CD4-positive, alpha-beta T cell (primary cell): ENCODE results near the gene RCOR2. TPM values are rescaled to one million over a fixed set of nuclear protein-coding genes. Genes with fewer than 3 reads are reported as not detected.

Experiments used
- ATAC-seq: fragments of 200-7000 bp; cut with Tn5 transposase; one replicate; pipeline ENCODE4 v1.10.0; 2022; ENCODE audit warnings: mild to moderate bottlenecking; ENCODE audit not compliant: poor library complexity
- CTCF ChIA-PET: fragments of 350-600 bp; sonication (Branson Sonifier 250); formaldehyde crosslinking; loops from one replicate; lab custom pipeline; 2021; ENCODE audit warnings: antibody characterized with exemption, inconsistent platforms; lab: Charles Lee
- POLR2A ChIA-PET: fragments of 350-600 bp; sonication (Branson Sonifier 250); formaldehyde crosslinking; loops from one replicate; lab custom pipeline; 2021; ENCODE audit warnings: antibody characterized with exemption, inconsistent platforms; lab: Charles Lee
- DNase-seq, 14 experiments: peaks; one replicate each; pipeline ENCODE4 v3.0.0-alpha.2; 2013 to 2020; ENCODE audit warnings: mixed read lengths in 2 of 14
- H3K27ac ChIP-seq, 2 donors: one replicate each; pipeline versions ENCODE4 v1.5.1 to v1.7.0; 2013; ENCODE audit warnings: low read length in 2 of 2, low read depth in 1 of 2, mild to moderate bottlenecking in 1 of 2
- H3K27me3 ChIP-seq, 2 experiments: 1 replicate in 1 of 2; 2 replicates in 1 of 2; pipeline versions ENCODE4 v1.6.1 to v1.7.0; 2013; ENCODE audit warnings: low read length in 2 of 2, control low read depth in 1 of 2, mild to moderate bottlenecking in 1 of 2, moderate library complexity in 1 of 2; ENCODE audit not compliant: insufficient read depth in 2 of 2, control insufficient read depth in 1 of 2
- H3K36me3 ChIP-seq: one replicate; pipeline ENCODE4 v1.6.1; 2013; ENCODE audit warnings: low read length, control low read depth; ENCODE audit not compliant: insufficient read depth
- H3K4me1 ChIP-seq: one replicate; pipeline ENCODE4 v1.6.1; 2013; ENCODE audit warnings: low read length, control low read depth; ENCODE audit not compliant: insufficient read depth
- H3K4me3 ChIP-seq: one replicate; pipeline ENCODE4 v1.5.1; 2013; ENCODE audit warnings: mild to moderate bottlenecking, low read length, moderate library complexity
- H3K9me3 ChIP-seq, 2 experiments: 1 replicate in 1 of 2; 2 replicates in 1 of 2; pipeline versions ENCODE4 v1.6.1 to v1.7.0; 2013; ENCODE audit warnings: low read length in 2 of 2, mild to moderate bottlenecking in 2 of 2, control low read depth in 1 of 2, moderate library complexity in 1 of 2; ENCODE audit not compliant: control insufficient read depth in 1 of 2, insufficient read depth in 1 of 2
- H3K27ac Mint-ChIP-seq: one replicate; pipeline ENCODE4 v1.8.0; 2020; ENCODE audit warnings: mixed read lengths
- H3K27me3 Mint-ChIP-seq: one replicate; pipeline ENCODE4 v1.8.0; 2021; ENCODE audit warnings: mixed read lengths
- H3K36me3 Mint-ChIP-seq: one replicate; pipeline ENCODE4 v1.8.0; 2021; ENCODE audit warnings: low read depth, mixed read lengths
- H3K4me1 Mint-ChIP-seq: one replicate; pipeline ENCODE4 v1.8.0; 2021; ENCODE audit warnings: low read depth, mixed read lengths
- H3K4me3 Mint-ChIP-seq: one replicate; pipeline ENCODE4 v1.8.0; 2020; ENCODE audit warnings: mild to moderate bottlenecking, mixed read lengths
- H3K9me3 Mint-ChIP-seq: one replicate; pipeline ENCODE4 v1.8.0; 2020; ENCODE audit warnings: mixed read lengths
- intact Hi-C, 2 experiments: fragments of 100-400 bp; cut with DNase I in 1 of 2; cut with micrococcal nuclease in 1 of 2; formaldehyde crosslinking; loops; one replicate each; pipeline versions ENCODE4 v1.15.1 to v1.9.0; 2023 to 2025; cut with DNase I, micrococcal nuclease
- total RNA-seq, 174 experiments: library from RNA in 2 of 174; stranded (reverse) in 2 of 174; gene quantifications; one replicate each; pipeline ENCODE4 v1.2.3 and lab custom pipeline; 2021 to 2026
- TF ChIP-seq, protein P1 (sequence below): fragments of 200-600 bp; IDR thresholded peaks from one replicate; pipeline ENCODE4 v1.8.0; 2022; ENCODE audit warnings: antibody characterized with exemption, mild to moderate bottlenecking

Gene RCOR2
- total RNA-seq, 2 experiments from 2014 or later = not detected

DNA sequence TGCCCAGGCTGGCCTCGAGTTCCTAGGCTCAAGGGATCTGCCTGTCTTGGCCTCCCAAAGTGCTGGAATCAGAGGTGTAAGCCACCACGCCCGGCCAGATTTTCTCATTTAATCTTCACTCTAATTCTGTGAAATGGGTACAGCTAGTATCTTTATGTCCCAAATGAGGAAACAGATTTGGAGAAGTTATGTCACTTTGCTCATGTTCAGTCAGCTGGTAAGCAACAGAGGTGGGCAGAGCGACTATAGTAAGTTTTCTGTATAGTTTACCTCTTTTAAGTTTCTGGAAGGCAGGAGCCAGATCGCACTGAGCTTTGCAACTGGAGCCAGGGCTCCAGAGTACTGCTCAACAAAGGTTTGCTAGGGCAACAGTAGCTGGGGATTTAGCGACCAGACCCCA lies 33.2 kb downstream of the RCOR2 start:
- Mint-ChIP-seq H3K4me1 (peaks cover 78% of the 10 kb centered on the region), H3K27ac (peak overlapping the region; percentile 85), H3K36me3 (peaks cover 16% of the 10 kb centered on the region), H3K27me3 (no peaks in the 10 kb centered on the region), H3K4me3 (no peak overlapping the region), H3K9me3 (no peaks in the 10 kb centered on the region)
- TF ChIP-seq, protein P1, sequence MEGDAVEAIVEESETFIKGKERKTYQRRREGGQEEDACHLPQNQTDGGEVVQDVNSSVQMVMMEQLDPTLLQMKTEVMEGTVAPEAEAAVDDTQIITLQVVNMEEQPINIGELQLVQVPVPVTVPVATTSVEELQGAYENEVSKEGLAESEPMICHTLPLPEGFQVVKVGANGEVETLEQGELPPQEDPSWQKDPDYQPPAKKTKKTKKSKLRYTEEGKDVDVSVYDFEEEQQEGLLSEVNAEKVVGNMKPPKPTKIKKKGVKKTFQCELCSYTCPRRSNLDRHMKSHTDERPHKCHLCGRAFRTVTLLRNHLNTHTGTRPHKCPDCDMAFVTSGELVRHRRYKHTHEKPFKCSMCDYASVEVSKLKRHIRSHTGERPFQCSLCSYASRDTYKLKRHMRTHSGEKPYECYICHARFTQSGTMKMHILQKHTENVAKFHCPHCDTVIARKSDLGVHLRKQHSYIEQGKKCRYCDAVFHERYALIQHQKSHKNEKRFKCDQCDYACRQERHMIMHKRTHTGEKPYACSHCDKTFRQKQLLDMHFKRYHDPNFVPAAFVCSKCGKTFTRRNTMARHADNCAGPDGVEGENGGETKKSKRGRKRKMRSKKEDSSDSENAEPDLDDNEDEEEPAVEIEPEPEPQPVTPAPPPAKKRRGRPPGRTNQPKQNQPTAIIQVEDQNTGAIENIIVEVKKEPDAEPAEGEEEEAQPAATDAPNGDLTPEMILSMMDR = no peak
- no peaks in the 10 kb centered on the region for H3K27me3 ChIP-seq
- H3K36me3 ChIP-seq = peaks cover 10% of the 10 kb centered on the region
- peaks cover 89% of the 10 kb centered on the region for H3K4me1 ChIP-seq
- peak overlapping the region; percentile 15 to 32 for H3K27ac ChIP-seq
- CTCF ChIA-PET = interaction anchor here (1.6 kb wide), 1 partner anchor 23 kb away, joined by 4 read pairs; no protein-coding TSS in a partner anchor
- POLR2A ChIA-PET = interaction anchor here (0.8 to 2.0 kb wide), 2 partner anchors 13 to 45 kb away, joined by 4 to 6 read pairs; partner anchors contain the start of gene MARK2
- no peaks in the 10 kb centered on the region for H3K9me3 ChIP-seq
- no peak for ATAC-seq
- no peak overlapping the region for H3K4me3 ChIP-seq
- no peak for DNase-seq
- intact Hi-C loops = no loop called here

GRCh38 chr11:63882555-63883242 lies 34.3 kb downstream of the RCOR2 start:
- intact Hi-C loops = no loop called here
- Histone ChIP-seq H3K36me3 (peaks cover 14% of the 10 kb centered on the region), H3K4me3 (no peak overlapping the region), H3K4me1 (peaks cover 85% of the 10 kb centered on the region), H3K9me3 (no peaks in the 10 kb centered on the region), H3K27me3 (no peaks in the 10 kb centered on the region), H3K27ac (no peak overlapping the region)
- ChIA-PET CTCF (interaction anchor here (0.5 to 1.6 kb wide), 3 partner anchors 24 to 30 kb away, joined by 3 to 4 read pairs (median 3); no protein-coding TSS in a partner anchor), POLR2A (interaction anchor here (0.6 to 2.0 kb wide), 4 partner anchors 14 to 44 kb away, joined by 3 to 7 read pairs (median 5); partner anchors contain the start of gene MARK2)
- H3K27ac Mint-ChIP-seq = peak overlapping the region; percentile 85
- ATAC-seq = peak; percentile 78
- peak in 7 of 14 experiments; percentile 14 to 68 (median 38) for DNase-seq
- TF ChIP-seq, protein P1 = no peak
- no peaks in the 10 kb centered on the region for H3K27me3 Mint-ChIP-seq
- peaks cover 16% of the 10 kb centered on the region for H3K36me3 Mint-ChIP-seq
- peaks cover 76% of the 10 kb centered on the region for H3K4me1 Mint-ChIP-seq
- peak overlapping the region; percentile 42 for H3K4me3 Mint-ChIP-seq
- no peaks in the 10 kb centered on the region for H3K9me3 Mint-ChIP-seq

GRCh38 chr11:63880403-63880790 lies 36.6 kb downstream of the RCOR2 start:
- Mint-ChIP-seq H3K4me3 (peak overlapping the region; percentile 8), H3K27me3 (no peaks in the 10 kb centered on the region), H3K36me3 (peaks cover 24% of the 10 kb centered on the region), H3K27ac (peak overlapping the region; percentile 22), H3K9me3 (no peaks in the 10 kb centered on the region), H3K4me1 (peaks cover 80% of the 10 kb centered on the region)
- TF ChIP-seq, protein P1 = no peak
- H3K9me3 ChIP-seq = no peaks in the 10 kb centered on the region
- ChIA-PET POLR2A (interaction anchor here (1.5 kb wide), 1 partner anchor 11 kb away, joined by 3 read pairs; no protein-coding TSS in a partner anchor), CTCF (no interaction called here)
- no peak overlapping the region for H3K4me3 ChIP-seq
- H3K36me3 ChIP-seq = peaks cover 26% of the 10 kb centered on the region
- intact Hi-C loops = no loop called here
- H3K27ac ChIP-seq = no peak overlapping the region
- peaks cover 75% of the 10 kb centered on the region for H3K4me1 ChIP-seq
- no peaks in the 10 kb centered on the region for H3K27me3 ChIP-seq
- ATAC-seq = no peak
- no peak for DNase-seq
